EL (cell line): ENCODE results near the gene DSCAML1.
A peak's percentile ranks its signal among the peaks of the same experiment; 100 is the strongest.

Experiments used
- DNase-seq: peaks from one replicate; pipeline ENCODE4 v3.0.0-alpha.2; 2016

DSCAML1 gene

GRCh38 chr11:117538263-117539135 lies 258.5 kb downstream of the DSCAML1 start:
- no peak for DNase-seq

- DNase-seq, result no peak
Measured at GRCh38 chr11:117535850-117536411, 261.1 kb downstream of the DSCAML1 start.

DNA sequence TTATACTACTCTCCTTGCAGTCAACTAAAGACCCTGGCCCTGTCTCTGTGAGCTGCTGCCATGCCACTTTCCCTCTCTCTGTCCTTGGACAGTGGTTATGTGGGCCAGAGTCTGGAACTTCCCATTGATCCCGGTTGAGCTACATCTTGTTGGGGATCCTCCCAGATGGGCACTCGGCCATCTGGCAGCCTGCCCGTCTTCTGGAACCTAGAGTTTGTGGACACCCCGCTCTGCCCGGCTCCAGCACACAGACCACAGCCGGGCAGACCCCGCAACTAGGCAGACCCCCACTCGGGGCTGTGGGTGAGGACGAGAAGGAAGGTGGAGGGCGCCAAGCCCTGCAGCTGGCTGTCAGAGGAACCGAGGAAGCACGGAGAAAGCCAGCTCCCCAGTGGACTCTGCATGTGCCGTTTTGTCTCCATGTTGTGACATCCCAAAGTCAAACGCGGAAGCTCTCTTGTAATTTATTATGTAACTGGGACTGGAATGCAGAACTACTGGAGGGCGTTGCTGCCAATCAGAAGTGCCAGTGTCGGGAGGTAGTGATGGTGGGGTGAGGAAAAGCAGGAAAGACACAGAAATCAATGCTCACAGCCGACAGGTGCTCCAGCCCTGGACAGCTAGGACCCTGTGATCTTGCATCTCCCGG lies 261.7 kb downstream of the DSCAML1 start:
- no peak for DNase-seq

DNA sequence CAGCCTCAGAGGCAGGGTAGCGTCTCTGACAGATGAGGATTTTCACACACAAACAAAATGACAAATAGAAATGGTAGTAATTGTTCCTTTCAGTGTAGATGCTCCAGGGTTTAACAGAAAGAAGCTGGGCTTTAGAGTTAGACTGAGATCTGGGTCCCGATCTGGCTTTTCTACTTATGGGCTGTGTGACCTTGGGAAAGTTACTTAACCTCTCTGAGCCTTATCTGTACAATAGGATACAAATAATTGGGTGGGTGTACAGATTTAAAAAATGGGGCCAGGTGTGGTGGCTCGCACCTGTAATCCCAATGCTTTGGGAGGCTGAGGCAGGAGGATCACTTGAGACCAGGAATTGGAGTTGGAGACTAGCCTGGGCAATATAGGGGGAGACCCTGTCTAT lies 264.4 kb downstream of the DSCAML1 start:
- DNase-seq, result no peak

GRCh38 chr11:117529816-117530215 lies 267.2 kb downstream of the DSCAML1 start:
- no peak for DNase-seq

DNA sequence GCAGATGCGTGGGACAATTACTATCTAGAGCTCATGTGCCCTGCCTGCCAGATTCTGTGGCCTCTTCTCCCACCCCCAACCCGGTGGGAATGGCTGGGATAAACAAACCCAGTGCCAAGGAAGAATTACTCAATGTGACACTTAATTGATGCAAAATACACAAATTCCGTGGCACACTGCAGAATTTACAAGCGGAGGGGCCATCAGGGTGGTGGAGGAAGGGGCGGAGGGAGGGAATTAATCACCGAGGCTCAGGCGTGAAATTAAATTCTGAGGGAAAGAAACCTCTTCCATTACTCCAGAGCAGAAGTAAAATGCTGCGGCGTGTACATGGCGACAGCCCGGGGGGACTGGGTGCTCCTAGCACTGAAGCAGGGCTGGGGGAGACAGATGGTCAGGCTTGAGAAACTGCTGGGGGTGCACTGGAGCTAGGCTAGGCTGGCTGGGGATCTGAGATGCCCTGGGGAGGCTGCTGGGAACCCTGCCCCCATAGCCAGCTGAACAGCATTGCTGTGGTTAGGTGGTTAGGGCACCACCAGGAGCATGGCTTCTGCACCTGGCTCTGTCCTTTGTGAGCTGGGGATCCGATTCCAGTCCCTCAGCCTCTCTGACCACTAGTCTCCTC lies 268.8 kb downstream of the DSCAML1 start:
- no peak for DNase-seq

- DNase-seq, result no peak
Measured at GRCh38 chr11:117527271-117527670, 269.7 kb downstream of the DSCAML1 start.

DNA sequence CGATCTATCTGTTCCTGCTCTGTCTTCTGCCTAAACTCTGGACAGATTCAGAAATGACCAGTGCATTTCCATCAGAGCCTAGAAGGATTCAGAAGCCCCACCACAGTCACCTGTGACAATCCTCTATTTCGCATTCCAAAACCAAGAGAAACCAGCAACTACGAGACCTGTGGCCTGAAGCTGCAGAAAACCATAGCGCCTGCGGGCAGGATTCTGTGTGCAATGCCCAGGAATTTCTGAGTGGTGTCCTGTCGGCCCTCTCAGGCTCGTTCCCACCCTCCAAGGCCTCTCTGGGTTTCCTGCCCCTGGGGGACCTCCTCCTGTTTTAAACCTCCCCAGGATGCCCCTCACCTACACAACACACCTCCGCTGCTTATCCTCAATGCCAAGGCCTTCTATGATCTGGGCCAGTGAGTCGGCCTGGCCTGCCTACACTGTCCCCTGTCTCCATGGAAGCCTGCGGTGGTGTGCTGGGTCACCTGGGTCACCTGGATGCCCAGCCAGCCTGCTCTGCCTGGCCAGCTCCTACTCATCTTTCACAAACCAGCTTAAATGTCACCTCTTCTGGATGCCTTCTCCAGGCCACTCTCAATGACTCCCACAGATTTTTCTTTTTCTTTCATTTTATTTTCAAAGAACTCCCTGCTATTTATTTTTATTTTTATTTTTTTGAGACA lies 271.0 kb downstream of the DSCAML1 start:
- DNase-seq, result no peak

DNA sequence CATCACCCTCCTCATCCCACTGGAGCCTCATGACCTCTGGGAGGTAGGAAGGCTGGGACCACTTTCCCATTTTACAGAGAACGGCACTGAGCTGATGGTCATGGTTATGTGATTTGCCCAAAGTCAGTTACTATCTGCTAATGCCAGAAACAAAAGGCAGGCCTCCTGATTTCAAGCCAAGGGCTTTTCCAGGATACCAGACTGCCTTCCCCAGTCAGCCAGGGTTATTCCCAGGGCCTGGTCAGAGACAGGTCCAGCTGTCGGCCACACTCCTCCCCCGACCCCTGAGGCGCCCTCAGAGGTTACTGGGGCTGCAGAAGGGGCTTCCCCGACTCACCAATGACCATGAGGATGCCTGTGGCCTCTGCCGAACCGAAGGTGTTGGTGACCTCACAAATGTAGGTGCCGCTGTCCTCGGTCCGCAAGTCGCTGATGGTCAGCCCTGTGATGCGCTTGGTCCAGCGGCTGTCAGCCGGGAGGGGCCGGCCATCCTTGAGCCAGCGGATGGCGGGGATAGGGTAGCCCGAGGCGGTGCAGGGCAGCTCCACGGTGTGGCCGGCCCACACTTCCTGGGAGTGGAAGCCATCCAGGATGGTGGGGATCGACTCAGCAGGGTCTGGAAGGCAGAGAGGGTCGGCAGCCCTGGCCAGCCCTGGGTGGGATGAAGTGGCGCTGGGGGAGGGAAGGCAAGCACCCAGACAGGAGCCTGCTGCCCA lies 272.4 kb downstream of the DSCAML1 start:
- DNase-seq, result no peak

DNA sequence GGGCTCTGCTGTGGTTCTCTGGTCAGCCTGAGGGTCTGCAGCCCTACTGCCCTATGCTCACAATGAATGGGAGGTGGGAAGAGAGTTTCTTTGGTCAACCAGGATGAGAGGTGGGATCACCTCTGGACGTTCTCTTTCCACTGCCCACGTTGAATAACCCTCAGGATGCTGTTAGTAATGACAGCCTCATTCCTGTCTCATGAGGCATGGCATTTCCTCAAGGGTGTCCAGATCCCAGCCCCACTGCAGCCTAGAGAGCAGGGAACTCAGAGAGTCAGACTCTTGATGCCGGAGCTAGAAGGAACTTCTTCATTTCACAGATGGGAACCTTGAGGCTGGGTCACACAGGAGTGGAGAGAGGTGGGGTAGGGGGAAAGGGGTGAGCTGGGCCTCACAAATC lies 273.3 kb downstream of the DSCAML1 start:
- DNase-seq, result peak; percentile 63

DNA sequence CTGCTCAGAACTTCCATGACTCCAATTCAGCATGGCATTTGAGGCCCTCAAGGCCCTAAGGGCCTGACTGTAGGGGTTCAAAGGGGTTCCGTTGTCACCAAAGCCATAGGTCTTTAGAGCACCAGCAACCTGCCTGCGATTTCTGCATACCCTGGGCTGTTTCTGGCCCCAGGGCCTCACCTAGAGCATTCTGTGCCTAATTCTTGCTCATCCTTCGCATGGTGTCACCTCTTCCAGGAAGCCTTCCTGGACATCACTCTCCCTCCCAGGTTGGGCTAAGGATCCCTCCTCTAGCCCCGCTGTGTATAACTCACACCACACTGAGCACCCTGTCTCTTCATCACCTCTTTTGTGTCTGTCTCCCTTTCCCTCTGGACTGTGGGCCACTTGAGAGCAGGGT lies 275.0 kb downstream of the DSCAML1 start:
- no peak for DNase-seq

GRCh38 chr11:117520966-117521365 lies 276.1 kb downstream of the DSCAML1 start:
- DNase-seq, result no peak

DNA sequence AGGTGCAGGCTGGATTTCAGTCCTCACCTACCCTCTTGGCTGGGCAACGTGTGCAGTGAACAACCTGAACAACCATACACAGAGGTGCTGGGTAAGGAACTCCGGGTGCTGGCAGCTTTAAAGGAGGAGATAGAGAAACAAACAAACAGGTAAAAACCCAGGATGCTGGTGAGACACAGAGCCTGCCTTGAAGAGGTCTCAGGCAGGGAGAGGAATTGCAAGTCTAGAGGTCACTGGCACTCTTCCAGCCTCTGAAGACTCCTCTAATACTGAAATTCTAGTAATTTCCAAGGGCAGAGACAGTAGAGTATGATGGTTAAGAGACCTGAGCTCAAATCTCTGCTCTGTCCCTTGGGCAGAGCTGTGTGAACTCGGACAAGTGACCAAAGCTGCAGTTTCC lies 276.8 kb downstream of the DSCAML1 start:
- DNase-seq, result no peak

DNA sequence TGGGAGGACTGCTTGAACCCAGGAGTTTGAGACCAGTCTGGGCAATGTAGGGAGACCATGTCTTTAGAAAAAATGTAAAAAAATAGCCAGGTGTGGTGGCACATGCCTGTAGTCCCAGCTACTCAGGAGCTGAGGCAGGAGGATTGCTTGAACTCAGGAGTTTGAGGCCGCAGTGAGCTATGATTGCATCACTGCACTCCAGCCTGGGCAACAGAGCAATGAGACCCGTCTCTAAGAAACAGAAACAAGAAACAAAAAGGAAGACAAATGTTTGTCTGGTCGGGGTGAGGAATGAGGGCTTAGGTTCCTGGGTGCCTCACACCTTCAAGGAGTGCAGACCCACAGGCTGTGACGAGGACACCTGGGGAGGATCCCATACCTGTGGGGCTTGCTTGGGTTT lies 277.4 kb downstream of the DSCAML1 start:
- DNase-seq, result no peak

DNA sequence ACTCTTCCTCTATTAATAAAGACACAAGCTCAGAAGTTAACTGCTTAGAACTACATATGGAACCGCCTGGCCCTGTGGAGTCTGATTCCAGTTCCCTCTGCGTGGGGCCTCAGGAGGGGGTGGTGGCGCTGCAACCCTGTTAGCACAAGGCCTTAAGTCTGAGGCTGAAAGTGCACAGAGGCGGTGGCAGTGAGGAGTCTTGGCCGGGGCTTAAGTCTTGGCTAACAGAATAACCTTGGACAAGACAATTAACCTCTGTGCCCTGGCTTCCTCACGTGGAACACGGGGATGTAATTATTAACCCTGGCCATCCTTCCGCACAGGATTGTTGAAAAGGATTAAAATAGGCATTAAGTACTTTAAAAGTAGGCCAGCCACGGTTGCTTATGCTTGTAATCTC lies 277.8 kb downstream of the DSCAML1 start:
- no peak for DNase-seq

- DNase-seq, result no peak
Measured at GRCh38 chr11:117518455-117518854, 278.6 kb downstream of the DSCAML1 start.

- no peak for DNase-seq
Measured at GRCh38 chr11:117517097-117517496, 279.9 kb downstream of the DSCAML1 start.

- no peak for DNase-seq
Measured at GRCh38 chr11:117515892-117516787, 280.9 kb downstream of the DSCAML1 start.

GRCh38 chr11:117514256-117514655 lies 282.8 kb downstream of the DSCAML1 start:
- DNase-seq, result no peak

GRCh38 chr11:117513666-117514065 lies 283.4 kb downstream of the DSCAML1 start:
- no peak for DNase-seq

GRCh38 chr11:117511931-117512539 lies 285.0 kb downstream of the DSCAML1 start:
- no peak for DNase-seq
